COLO668 (cell line): ENCODE measurements around the gene FBXO3.

Experiments used
- DNase-seq: peaks from one replicate; lab custom pipeline; 2025; ENCODE audit not compliant: unreplicated experiment; lab: John Stamatoyannopoulos, UW

FBXO3 gene

DNA sequence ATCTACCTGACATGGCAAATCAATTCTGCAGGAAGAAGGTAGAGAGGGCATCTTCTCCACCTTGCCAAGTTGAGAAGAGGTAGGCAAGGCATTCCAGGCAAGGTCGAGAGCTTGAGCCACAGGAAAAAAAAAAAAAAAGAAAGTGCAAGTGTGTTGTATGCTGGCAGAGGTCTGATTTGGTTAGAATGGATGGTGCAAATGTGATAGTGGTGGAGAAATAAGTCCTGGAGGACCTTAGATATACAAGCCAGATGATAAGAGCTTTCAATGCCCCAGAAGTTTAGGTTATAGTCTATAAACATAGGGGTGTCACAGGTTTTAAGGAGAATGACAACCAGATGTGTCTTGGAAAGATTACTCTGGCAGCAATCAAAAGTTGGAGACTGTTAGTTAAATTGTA lies 1.4 kb downstream of the FBXO3 start:
- DNase-seq, result no peak

DNA sequence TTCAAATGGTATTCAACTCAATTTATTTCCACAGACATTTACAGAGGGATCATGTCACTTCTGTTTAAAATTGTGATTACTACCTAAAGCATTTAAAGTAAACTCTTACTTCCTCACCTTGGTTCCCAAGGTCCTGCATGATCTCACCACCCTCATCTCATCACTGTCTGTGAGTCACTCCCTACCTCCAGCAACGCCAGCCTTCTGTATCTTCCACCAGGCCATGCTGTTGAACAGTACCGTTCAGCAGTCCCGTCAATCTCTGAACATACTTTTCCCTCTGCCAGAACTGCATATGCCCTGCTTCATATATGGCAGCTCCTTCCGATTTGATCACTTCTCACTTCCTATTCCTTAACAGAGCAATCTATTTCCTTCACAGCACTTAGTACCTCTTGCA lies 2.0 kb downstream of the FBXO3 start:
- no peak for DNase-seq

DNA sequence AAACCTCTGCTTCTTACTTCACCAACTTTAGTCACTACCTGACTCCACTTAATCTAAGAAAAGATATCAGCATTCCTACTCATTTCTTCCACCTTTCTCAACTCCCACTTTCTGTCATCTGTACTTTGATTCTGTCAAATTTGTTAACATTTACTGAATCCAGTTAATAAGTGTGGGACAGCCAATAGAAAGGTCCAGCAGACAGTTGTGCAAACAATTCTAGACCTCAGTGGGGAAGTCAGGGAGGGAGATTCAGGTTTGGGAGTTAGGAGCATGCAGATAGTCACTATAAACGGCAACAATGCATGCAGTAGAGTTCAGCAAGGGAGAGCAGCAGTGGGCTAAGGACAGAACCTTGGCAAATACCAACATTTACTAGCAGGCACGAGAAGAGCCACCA lies 4.1 kb downstream of the FBXO3 start:
- DNase-seq, result no peak

DNA sequence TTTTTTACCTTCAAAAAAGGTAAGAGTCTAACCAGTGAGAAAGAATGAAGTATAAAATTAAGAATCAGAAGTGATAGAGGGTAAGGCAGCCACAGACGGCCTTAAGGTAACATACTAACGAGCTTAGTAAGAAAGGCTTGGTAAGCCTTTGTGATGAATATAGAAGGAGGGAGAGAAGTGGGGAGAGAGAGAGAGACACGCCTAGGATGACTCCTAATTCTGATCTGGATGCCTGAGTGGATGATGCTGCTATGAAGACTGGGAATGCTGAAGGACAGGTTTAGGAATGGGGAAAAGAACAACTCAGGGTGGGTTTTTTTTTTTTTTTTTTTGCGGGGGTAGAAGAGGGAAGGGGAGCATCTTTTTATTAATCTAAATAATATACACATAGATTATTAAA lies 4.8 kb downstream of the FBXO3 start:
- no peak for DNase-seq

DNA sequence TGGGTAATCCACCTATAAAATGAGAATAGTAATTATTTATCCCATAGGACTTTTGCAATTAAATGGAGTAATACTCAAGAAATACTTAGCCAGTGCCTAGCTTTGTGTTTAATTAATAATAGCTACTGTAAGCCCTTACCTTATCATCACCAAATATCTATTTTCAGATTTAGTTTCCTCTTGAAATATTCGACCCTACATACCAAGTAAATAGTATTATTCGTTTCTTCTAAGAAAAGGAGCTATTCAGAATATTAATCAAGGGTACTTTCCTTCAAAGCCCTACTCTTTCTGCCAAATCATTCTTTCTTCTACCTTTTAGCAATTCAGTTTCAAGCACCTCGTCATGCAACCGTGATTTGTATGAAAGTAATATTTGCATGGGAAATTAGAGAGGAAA lies 6.7 kb downstream of the FBXO3 start:
- DNase-seq, result no peak

DNA sequence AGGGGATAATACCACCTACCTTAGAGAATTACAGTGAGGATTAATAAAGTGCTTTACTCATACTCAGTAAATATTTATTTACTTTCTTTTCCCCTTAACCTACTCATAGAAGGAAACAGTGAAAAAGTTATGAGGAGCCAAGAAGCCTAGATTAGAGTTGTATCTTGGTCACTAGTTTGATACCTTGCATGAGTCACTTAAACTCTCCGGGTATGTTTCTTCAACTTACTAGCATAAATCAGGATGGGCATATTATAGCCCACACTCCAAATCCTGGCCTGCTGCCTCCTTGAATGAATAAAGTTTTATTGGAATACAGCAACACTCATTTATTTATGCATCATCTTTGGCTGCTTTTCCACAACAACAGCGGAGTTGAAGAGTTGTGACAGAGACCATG lies 8.2 kb downstream of the FBXO3 start:
- DNase-seq, result no peak

DNA sequence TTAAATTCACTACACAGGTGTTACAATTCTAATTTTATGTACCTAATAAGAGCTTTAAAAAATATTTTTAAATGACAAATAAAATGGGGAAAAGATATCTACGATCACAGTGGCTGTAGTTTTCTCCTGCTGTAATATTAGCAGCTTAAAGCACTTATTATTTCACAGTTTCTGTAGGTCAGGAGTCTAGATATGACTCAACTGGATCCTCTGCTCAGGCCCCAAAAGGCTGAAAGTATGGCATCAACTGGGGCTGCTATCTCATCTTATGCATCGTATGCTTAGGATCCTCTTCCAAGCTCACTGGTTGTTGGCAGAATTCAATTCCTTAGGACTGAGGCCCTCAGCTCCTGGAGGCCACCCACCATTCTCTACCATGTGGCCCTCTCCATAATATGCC lies 12.8 kb downstream of the FBXO3 start:
- DNase-seq, result no peak

DNA sequence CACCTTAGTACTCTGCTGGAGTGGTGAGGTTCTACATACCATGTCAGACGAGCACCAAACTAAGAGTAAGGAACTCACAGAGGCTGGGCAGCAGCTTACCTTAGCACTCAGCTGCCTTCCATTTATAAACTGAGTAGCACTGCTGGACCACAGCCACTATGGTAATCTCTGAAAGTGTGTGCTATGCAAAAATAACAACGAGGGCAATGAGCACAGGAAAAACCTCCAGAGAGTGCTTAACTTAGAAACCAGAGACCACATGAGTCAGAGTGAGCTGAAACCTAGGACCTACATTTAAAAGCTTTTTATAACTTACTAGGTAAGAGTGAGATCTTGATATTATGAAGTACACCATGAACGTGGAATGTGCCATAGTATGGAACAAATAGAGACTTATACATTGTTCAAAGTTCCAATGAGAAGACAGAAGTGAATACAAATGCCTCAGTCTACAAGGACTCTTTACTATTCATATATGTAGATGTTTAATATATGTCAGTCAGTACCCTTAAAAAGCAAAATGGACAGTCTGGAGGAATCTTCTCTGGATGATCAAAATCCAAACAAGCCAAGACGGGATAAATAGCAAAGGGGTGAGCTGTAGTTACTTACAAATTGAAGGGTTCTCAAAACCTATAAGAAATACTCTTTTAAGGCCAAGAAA lies 20.9 kb downstream of the FBXO3 start:
- no peak for DNase-seq

DNA sequence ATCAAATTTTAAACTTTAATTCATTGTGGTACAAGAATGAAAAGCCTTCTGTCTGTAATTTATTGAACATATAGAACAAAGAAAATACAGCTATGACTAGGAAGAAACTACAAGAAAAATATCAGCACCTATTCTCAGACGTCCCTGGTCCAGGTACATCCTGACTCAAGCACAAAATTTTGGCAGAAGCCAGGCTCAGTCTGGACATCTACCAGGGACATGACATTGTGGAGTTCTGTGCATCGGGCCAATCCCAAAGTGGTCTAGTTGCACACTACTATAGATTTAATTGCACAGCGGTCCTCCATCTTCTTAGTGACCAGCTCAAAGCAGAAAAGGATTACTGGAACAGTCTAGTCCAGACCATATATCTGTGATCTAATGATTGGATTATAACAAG lies 22.4 kb downstream of the FBXO3 start:
- DNase-seq, result no peak

DNA sequence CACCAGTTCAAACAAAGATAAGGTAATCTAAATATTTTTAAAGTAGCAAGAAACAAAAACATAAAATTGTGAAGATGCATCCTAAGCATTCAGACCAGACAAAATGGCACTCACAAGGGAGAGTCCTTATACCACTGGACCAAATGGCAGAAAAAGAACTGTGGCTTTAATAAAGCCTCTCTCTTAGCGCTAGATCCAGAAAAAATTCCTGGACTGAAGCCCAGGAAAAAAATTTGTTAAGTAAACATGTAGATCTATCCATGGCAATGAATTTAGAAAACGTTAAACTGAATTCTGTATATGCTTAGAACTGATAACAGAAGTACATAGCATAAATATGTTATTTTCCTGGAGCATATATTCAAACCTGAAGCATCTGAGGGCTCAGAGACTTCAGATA lies 26.3 kb downstream of the FBXO3 start:
- DNase-seq, result no peak

DNA sequence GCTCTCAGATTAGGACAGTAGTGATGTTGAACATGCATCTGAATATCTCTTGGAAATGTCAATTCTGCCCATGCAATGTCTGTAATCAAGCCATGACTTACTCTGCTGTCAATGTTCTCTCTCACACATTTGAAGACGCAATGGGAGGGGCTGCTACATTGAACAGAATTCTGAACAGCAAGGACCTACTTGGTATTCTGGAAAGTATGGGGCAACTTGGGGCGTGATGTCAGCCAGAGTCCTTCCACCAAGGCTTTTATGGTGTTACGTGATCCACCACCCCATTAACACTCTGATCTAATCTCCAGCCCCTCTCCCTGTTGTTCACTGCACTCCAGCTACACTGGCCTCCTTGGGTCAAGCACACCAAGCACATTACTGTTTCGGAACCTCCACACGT lies 31.0 kb downstream of the FBXO3 start:
- DNase-seq, result no peak

DNA sequence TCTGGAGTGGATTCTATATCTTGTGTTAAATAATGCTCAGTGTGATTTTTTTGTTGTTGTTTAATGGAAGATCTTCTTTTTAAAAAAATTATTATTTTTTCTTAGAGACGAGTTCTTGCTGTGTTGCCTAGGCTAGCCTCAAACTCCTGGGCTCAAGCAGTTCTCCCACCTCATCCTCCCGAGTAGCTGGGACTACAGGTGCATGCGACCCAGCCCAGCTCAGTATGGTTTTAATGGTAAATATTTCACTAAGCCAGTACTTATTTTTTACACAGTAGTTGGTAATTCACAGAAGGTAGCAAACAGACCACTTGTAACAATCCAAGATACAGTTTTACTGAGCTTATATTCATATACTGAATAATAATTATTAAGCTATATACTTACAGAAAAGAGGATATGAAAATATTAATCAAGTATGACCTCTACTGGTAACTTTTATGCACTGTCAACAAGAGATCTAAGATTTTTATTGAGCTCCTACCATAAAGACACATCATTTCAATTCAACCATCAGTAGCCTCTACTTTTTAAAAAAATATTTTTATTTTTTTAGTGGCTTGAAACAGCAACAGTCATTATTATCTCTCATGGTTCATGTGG lies 32.0 kb downstream of the FBXO3 start:
- no peak for DNase-seq

DNA sequence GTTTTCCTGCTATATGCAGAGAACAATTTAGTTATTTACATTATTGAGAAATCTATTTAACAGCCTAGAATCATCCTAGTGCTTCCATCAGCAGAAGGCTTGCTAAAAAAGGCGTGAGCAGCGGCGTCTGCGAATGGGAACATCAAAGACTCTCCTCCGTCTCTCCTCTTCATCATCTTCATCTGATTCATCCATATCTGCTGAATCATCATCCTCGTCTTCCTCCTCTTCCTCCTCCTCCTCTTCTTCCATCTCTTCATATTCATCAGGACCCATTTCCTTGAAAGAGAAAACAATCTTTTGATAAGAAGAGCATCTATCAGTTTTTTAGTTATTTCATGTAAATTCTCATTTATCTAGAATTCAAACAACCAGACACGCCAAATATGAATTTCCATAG lies 32.5 kb downstream of the FBXO3 start:
- DNase-seq, result no peak

DNA sequence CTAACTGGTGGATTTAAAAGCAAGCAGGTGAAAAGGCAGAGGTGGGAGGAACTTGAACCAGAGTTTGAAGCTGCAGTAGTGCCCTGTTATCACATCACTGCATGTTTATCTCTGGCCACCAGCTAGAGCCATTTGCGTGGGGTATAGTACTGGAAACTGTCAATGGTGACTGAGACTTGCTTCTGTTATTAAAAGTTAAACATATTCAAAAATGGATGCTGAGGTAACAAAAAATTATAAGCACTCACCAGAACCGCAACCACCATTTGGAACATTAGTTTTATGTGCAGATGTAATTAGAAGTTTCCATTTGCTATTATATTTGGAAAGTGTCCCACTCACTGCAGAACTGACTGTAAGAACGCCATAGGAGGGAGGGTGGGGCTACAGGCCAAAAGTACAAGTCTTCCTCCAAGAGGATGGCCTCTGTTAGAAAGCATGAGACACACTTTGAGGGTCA lies 36.9 kb downstream of the FBXO3 start:
- DNase-seq, result no peak

DNA sequence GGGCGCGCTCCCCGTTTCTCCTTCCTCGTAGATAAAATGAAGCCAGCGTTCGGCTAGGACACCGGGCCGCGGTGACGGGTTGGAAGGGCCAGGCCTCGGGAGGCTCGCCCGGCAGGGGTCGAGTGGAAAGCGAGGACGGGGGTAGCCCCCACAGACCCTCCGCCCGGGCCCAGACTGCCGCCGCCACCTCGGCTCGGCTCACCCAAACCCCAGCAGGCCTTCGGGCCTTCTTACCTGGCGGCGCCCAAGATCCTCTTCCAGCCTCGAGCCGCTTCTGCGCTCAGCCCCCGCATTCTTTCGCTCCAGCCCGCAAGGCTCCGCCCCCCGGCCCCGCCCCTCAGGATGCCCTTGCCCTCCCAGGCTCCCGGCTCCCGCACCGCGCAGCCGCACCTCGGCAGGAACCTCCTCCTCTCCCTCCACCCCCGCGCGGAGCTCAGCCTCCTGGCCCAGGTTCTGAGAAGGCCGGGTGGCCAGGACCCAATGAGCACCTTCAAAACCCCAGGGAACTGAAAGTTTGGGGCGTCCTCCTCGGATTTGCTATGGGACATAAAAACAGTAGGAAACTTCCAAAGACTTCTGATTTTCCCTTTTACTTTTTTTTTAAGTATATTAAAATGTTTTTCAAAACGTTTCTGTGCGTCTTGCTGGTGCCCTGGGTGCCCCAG lies 38.0 kb downstream of the FBXO3 start, which contains the start of gene CD59:
CD59 (minus strand) TSS at position 276 of the 665 bp plus-strand sequence. CDS start 13,978 bp downstream, outside the sequence.
- DNase-seq, result peak; percentile 90

DNA sequence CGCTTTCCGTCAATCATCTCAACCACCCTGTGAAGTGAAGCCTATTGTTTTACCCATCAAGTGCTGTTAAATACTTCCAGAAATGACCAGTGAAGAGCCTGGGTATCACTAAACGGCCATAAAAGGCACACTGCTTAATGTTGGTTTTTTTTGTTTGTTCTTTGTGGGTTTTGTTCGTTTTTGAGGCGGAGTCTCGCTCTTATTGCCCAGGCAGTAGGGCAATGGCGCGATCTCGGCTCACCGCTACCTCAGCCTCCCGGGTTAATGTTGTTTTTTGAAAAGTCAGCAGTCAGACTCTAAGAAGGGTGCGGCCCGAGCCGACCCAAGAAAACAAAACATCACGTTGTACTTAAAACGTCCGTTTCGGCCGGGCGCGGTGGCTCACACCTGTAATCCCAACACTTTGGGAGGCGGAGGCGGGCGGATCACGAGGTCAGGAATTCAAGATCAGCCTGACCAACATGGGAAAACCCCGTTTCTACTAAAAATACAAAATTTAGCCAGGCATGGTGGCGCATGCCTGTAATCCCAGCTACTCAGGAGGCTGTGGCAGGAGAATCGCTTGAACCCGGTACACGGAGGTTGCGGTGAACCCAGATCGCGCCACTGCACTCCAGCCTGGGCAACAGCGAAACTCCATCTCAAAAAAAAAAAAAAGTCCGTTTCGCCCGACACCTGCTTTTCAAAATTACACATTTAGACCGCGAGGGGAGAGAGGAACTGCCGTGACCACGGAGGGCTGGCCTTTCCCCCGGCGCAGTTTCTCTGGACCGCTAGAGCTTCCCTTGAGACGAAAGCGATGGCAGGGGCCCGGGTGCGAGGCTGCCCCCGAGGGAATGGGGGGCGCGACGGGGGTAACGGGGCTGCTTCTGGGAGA lies 38.8 kb downstream of the FBXO3 start:
- peak; percentile 36 for DNase-seq

DNA sequence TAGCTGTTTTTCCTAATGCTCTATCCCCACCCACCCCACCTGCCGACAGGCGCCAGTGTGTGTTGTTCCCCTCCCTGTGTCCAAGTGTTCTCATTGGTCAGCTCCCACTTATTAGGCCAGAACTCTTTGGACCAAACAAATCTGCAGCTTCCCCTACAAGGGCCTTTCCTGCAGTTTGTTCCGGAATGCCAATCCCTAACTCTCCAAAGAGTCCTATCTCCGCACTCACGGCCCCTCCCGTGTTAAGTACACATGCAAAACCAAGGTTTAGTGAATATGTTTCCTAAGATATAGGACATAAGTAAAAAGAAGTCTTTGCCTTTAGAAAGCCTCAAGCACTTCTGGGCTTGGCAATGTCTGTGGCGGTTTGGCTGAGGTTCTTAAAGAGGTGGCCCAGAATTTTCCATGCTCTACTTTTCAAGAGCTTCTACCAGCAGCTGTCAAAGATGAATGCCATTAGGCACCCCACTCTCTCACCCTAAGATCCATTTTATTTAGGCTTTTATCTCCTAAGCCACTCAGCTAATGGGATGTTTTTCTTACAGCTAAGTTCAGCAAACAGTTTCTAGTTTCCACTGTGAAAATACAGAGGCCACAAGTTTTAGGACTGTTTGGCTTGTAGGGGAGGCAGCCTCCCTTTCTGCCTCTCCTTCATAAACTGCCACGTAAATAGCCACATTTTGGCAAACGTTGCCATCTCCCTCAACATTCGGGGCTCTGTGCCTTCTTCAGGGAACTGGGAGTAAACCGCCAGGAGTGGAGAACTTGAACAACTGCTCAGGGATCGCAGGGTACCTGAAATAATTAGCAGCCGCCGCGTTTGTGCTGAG lies 39.7 kb downstream of the FBXO3 start:
- DNase-seq, result peak; percentile 26

DNA sequence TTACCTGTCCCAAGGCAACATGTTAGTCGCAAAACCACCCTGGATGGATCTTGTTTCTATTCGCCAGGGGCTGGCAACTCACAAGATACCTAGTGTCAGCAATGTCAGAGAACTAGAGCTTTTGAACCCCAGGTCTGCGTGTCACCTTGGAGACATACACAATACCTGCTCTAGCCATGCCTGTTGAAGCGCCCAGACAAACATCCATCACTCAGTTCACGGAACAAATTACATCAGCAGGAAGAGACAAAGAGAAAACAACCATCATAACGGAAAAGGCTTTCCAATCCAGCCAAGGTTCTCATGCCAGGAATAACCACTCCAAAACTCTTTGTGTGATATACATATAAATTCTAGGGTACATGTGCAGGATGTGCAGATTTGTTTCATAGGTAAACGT lies 40.3 kb downstream of the FBXO3 start:
- DNase-seq, result peak; percentile 18

DNA sequence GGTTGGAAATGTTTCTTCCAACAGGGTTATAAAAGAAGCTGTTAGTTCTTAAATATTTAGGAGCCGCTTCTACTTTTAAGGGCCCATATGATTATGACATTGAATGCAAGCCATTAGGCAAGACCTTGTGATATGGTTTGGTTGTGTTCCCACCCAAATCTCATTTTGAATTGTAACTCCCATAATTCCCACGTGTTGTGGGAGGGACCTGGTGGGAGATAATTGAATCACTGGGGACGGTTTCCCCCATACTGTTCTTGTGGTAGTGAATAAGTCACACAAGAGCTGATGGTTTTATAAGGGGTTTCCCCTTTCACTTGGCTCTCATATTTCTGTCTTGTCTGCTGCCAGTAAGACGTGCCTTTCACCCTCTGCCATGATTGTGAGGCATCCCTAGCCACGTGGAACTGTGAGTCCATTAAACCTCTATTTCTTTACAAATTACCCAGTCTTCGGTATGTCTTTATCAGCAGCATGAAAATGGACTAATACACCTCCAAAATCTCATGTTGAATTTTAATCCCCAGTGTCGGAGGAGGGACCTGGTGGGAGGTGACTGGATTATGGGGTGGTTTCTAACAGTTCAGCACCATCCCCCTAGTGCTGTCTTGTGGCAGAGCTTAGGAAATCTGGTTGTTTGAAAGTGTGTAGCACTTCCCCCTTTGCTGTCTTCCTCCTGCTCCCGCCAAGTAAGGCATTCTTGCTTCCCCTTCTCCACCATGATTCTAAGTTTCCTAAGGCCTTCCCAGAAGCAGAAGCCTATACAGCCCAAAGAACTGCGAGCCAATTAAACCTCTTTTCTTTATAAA lies 42.4 kb downstream of the FBXO3 start:
- DNase-seq, result no peak

DNA sequence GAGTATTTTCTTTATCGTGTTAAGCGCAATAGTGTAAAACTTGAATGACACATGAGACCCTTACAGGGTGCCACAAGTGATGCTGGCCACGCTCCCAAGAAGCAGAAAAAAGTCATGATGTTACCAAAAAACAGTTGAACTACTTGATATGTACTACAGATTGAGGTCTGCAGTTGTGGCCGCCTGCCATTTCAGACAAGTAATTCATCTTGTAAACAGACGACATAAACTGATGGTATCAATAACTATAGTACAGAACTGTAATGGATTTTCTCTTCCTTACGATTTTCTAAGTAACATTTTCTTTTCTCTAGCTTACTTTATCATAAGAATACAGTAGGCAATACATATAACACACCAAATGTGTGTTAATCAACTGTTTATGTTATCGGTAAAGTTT lies 43.6 kb downstream of the FBXO3 start:
- no peak for DNase-seq
